ENCODE results near the gene F11R.
"Not testable (repeated sequence)": the region's sequence is repeated elsewhere in the genome, so short reads cannot be mapped to it uniquely, and the experiment has no call there.

GRCh38 chr1:161022432-161022831 lies 1.5 kb upstream of the F11R start:
- not testable (repeated sequence) for TF ChIP-seq CTCF (CRISPR knock-in tag; IDR thresholded peaks at IDR 0.05); EEA1 (CRISPR knock-in tag; IDR thresholded peaks at IDR 0.05; ENCODE audit: borderline replicate concordance); YY1 (IDR thresholded peaks at IDR 0.05; ENCODE audit: insufficient read depth, insufficient replicate concordance, low read depth, low read length); BHLHE40 (IDR thresholded peaks at IDR 0.05; ENCODE audit: low read length); EP300 (IDR thresholded peaks at IDR 0.05; ENCODE audit: low read depth in 2 of 2, low read length in 2 of 2); EP300 (CRISPR knock-in tag; IDR thresholded peaks at IDR 0.05; ENCODE audit: borderline replicate concordance); THRA (CRISPR knock-in tag; IDR thresholded peaks at IDR 0.05; ENCODE audit: borderline replicate concordance); POLR2AphosphoS5 (IDR thresholded peaks at IDR 0.05; ENCODE audit: low read depth, low read length); PHF5A (CRISPR knock-in tag; IDR thresholded peaks at IDR 0.05; ENCODE audit: low read depth, unreplicated experiment)

Data from HepG2 (cell line).